GM18505 (cell line): Measurements from ENCODE around the gene YPEL1.

Experiments used
- ATAC-seq: cut with Tn5 transposase; IDR thresholded peaks from one replicate; pipeline ENCODE4 v1.9.1; 2021; ENCODE audit not compliant: unreplicated experiment
- POLR2A ChIP-seq: IDR thresholded peaks from 4 replicates; pipeline ENCODE4 v1.6.1; 2011; ENCODE audit warnings: borderline replicate concordance; ENCODE audit not compliant: insufficient read depth, insufficient read length; ENCODE audit errors: extremely low read depth

Gene YPEL1, protein sequence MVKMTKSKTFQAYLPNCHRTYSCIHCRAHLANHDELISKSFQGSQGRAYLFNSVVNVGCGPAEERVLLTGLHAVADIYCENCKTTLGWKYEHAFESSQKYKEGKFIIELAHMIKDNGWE

DNA sequence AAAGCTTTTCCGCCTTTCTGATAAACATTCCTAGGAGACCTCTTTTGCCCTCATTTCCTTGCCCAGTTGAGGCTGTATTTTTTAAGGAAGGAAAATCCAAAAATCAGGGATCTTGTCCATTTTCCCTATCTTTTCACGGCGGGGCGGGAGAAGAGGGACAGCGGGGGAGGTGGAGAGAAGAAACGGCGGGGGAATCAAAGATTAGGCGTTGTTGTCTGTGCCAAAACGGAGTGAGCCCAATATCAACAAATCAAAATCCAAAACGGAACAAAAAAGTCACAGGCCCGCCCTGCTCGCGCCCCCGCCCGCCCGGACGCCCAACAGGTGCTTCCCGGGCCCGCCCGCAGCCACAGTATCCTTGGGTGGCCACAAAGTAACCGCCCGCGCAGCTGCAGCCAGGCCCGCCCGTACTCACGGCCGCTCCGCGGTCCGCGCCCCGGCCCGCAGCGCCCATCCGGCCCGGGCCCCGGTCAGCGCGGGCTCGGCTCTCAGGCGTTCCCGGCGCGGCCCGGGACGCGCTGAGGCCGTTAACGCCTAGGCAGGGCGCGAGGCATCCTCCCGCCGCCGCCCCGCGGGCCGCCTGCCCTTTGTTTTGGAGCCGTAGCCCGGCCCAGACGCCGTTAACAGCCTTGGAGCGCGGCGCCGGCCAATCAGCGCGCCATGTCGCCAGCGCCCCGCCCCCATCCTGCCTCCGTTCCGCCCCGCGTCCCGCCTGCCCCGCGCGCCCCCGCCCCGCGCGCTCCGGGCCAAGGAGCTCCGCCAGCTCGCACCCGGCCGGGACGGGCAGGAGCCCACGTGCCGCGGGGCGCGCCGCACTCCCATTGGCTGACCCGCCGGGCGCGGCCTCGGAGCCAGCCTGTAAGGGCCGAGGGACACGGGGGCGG is at the start of gene YPEL1:
YPEL1 (minus strand) TSS at position 595 of the 884 bp plus-strand sequence. CDS start 25,050 bp downstream, outside the sequence.
- ATAC-seq: peak; percentile 80
- peak; percentile 41 for TF ChIP-seq POLR2A

DNA sequence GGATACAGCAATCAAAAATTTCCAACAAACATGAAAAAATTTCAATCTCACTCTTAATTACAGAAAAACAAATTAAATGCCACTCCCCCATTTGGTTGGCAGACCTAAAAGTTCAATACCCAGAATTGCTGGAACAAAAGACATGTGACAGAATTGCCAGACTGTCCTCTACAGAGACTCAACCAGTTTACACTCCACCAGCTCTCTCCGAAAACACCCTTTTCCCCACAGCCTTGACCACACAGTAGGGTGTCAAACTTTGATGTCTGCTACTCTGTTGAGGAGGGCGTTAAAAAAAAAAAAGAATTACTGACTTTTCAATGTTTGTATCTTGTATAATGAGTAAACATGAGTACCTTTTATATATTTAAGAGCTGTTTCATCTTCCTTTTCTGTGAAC is 44.7 kb upstream of the YPEL1 start:
- ATAC-seq: no peak

DNA sequence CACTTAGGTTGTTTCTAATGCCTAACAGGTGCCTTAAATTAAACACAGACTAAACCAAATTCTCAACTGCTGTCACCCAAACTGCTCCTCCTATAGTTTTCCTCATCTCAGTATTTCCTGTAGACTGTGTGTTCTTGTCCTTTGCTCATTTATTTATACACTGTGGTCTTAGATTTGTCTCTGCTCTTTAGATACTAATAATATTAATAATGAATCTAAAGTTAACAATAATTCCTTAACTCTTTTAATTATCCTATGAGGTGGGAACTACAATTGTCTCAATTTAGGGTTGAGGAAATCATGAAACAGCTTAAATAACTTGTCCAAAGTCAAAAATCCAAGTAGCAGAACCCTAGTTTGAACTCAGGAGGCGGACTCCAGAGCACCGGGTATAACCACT is 43.9 kb upstream of the YPEL1 start:
- no peak for TF ChIP-seq POLR2A
- no peak for ATAC-seq

More for the DNA sequence above, 44.7 kb upstream of the YPEL1 start:
- no peak for TF ChIP-seq POLR2A

DNA sequence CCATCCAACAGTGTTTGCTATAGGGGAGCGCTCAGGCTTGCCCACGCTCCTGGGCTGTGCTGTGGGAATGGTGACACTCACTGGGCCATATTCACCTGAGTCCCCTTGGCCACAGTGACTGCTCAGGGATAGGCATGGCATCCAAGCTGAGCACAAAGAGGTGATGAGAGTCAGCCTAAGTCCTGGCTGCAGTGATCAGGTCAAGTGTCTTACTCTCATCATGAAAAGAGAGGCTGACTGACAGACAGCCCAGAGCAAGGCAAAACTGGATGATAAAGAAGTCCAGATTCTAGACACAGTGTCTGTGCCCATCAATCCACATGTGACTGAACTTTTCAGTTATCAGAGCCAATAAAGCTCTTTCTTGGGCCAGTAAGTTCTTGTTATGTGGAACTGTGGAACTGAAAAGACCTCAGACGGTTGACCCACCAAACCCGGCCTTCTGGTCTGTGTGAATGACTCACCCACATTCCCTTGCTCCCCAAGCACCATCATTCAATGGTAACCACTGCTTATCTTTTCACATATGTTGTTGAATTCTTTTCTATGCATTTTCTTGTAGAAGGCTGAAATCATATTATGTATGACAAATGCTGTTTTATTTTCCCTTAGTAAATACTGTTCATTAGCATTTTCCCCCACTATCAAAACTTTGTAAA is 43.2 kb upstream of the YPEL1 start:
- no peak for TF ChIP-seq POLR2A
- no peak for ATAC-seq

DNA sequence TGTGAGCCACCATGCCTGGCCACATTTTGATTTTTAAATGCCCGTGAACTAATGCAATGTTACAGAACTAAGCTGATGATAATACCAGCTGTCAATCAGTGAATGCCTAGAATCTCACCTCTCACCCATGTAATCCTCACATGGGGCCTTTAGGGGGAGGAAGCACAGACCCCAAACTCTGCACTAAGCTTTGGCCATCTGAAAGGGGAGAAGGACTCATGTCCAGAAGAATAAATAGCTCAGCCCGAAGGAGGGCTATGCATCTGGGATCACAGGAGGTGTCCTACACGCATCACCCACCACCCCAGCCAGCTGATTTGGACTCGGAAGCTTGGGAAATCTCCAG is 36.0 kb upstream of the YPEL1 start:
- no peak for TF ChIP-seq POLR2A
- ATAC-seq: no peak

DNA sequence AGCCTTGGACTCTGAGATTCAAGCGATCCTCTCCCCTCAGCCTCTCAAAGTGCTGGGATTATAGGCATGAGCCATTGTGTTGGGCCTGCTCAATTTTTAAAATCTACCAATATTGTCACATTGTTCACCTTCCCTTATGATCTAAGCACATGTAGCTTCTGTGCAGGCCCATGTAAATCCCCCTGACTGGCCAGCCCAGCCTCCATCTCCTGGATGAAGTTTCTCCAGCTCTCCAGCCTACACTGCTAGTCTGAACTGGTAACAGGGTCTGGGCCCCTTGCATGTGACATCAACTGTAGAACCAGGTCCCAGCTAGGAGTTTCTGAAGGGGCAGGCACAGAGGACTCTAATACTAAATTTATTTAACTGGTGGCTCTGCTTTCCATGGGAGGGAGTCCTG is 32.8 kb upstream of the YPEL1 start:
- TF ChIP-seq POLR2A: no peak
- no peak for ATAC-seq

DNA sequence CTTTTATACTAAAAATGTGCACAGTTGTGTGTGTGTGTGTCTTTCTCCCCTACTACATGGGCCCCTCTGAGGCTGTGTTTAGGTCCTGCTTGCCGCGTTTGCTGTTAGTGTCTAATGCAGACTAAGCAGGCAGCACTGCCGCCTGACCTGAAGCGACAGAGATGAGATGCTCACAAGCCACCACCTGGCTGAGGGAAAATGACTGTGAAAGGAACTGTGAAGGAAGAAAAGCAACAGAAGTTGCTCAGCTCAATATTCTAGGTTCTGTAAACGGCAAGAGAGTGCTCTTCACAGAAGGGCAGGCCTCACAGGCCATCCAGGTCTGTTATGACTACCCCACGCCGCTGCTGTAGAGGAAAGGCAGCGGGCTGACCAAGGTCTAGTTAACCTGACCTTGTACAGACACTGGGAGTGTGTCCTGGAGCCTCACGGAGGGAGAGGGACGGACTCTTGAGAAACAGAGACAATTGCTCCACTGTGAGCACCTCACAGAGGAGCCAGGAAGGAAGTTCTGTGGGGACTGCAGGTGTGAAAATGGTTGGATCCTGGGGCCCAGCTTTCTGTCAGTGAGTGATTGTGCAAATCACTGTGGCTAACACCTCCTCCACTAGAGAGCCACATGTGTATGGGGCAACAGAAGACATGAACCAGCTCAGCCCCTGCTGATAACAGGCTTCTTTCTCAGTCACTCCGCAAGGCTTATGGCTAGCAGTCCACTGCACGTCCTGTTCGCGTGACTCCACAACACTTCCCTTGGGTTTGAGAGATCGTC is 31.3 kb upstream of the YPEL1 start:
- ATAC-seq: no peak
- TF ChIP-seq POLR2A: no peak

DNA sequence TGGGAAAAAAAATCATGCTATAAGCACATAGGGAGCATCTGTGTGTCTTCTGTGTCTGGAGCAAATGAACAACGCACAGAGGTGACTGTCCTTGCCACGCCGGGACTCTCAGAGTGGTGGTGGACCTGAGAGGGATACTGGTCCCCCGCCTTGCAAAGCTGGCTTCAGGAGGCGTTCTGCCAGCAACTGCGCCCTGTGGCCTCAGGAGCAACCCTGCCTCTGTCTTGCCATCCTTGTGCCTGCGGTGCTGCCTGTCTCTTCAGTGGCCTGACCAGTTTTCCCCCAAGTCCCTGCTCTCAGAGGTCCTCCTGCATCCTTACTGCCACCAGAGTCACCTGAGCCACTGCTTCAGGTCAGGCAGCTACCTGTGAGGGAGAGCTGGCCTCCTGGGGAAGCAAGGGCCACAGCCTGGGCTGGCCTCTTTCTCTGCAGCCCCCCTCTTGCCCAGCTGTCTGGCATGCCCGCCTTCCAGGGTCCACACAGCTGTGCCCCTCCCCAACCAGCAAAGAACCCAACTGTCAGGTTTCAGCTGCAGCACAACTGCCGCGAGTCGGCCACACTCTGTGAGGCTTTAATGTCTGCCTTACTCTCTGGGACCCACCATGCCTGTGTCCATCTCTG is 30.4 kb upstream of the YPEL1 start:
- no peak for ATAC-seq
- TF ChIP-seq POLR2A: no peak

DNA sequence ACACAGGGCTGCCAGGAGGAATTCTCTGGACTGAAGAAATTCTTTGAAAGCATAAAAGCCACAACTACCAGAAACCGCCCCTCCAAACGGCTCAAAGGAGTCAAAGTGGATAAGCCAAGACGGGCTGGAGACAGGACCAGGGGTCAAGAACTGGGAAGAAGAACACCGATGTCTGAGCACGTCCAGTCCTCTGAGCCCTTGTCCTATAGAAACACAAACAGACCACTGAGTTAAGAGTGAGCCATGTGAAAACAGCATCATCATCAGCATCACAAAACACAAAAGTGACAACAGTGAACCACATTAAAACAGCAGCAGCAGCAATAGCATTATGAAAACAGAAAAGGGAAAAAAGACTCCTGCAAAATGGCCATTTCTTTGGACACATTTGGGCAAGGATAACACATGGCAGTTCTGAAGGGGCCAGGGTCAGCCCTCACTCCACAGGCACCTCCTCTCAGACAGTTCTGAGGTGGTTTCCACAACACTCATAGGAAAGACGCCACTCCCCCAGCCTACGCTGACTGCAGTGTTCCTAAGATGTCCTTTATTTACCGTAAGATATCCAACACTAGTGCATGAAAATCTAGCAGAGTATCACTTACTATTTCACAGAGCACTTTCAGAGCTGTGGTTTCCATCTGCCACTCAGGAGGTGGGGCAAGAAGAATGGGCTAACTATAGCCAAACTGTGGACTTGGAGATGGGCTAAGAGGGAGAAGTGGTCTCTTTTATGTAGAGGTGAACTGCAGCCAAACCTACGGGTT is 28.6 kb upstream of the YPEL1 start:
- ATAC-seq: no peak
- no peak for TF ChIP-seq POLR2A

DNA sequence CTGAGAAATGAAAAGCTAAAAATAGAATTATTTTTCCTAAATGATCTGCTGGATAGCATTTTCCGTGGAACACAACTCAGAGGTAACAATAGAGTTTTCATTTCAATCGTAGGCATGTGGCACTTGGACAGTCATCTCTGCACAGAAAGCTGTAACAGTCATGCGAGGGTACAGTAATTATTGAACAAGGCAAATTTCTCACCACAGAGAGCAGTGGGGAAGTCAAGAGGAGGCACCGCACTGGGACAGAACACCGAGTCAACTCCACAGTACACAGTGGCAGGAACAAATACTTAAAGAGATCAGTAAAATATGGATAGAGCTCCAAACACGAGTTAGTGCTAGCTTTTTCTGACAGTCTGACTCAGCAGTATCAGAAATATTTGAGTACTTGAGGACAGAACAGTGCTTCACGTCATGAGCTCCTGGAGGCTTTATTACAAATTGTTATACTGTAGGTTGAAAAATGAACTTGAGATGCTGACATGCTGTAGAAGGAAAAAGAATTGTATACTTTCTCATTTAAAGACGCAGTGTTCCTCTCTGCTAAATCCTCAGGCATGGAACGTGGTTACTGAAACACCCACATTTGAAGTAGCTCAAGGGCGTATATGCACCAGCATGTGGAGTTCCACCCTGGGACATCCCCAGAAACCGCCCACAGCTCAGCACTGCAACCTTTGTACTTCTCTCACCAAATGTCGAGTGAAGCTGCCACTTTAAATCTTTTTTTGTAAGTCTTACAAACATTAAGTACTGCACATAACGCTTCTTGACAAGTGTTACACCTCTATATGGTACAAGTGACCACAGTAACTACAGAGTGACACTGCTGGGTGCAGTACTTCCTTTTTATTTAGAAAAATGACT is 27.4 kb upstream of the YPEL1 start:
- TF ChIP-seq POLR2A: no peak
- ATAC-seq: no peak

DNA sequence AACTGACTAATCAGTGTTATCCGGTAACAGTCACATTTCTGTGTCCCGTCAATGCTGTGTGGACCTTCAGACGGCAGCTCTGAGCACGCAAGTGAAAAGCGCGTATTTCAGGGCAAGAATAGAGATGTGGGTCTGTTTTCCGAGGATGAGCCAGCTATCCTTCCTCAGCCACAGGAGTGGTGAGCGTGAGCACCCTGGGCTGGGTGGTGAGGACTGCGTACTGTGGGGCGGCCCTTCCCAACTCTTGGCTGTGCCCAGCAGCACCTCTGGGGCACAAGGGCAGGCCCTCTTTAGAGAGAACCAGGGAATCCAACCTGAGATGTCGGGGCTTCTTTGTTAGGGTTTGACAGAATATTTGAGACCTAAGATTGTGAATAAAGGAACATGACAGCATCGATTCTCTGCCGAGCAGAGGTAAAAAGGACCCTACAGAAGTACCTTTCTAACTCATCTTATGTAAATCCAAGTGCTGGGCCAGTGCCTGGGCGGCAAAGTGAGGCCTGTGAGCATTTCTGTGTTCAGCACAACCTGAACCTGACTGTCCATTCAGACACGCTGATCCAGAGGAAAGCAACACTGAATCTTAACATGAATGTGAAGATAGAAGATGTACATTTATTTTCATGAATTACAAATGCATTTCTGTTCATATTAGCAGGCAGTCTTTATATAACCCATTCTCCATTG is 26.5 kb upstream of the YPEL1 start:
- no peak for TF ChIP-seq POLR2A
- ATAC-seq: no peak
